HUES48 (cell line): Measurements from ENCODE around the gene ASXL1.
"Not testable (repeated sequence)": the region's sequence is repeated elsewhere in the genome, so short reads cannot be mapped to it uniquely, and the experiment has no call there.

Experiments
- H3K27ac ChIP-seq: one replicate; pipeline ENCODE4 v1.7.0; 2013; ENCODE audit warnings: low read depth, low read length, inconsistent platforms
- H3K27me3 ChIP-seq: 2 replicates; pipeline ENCODE4 v1.6.1; 2013; ENCODE audit warnings: mild to moderate bottlenecking, low read length; ENCODE audit not compliant: control insufficient read depth, insufficient read depth
- H3K36me3 ChIP-seq: 2 replicates; pipeline ENCODE4 v1.6.1; 2013; ENCODE audit warnings: low read length; ENCODE audit not compliant: control insufficient read depth, insufficient read depth
- H3K4me1 ChIP-seq: 2 replicates; pipeline ENCODE4 v1.6.1; 2013; ENCODE audit warnings: mild to moderate bottlenecking, low read length; ENCODE audit not compliant: control insufficient read depth, insufficient read depth
- H3K4me3 ChIP-seq: 2 replicates; pipeline ENCODE4 v1.5.1; 2013; ENCODE audit warnings: mild to moderate bottlenecking, low read depth, low read length
- H3K9ac ChIP-seq: 2 replicates; pipeline ENCODE4 v1.6.1; 2013; ENCODE audit warnings: mild to moderate bottlenecking, low read depth, low read length, moderate library complexity
- H3K9me3 ChIP-seq: 2 replicates; pipeline ENCODE4 v1.6.1; 2013; ENCODE audit warnings: low read length; ENCODE audit not compliant: control insufficient read depth, insufficient read depth

Gene ASXL1

DNA sequence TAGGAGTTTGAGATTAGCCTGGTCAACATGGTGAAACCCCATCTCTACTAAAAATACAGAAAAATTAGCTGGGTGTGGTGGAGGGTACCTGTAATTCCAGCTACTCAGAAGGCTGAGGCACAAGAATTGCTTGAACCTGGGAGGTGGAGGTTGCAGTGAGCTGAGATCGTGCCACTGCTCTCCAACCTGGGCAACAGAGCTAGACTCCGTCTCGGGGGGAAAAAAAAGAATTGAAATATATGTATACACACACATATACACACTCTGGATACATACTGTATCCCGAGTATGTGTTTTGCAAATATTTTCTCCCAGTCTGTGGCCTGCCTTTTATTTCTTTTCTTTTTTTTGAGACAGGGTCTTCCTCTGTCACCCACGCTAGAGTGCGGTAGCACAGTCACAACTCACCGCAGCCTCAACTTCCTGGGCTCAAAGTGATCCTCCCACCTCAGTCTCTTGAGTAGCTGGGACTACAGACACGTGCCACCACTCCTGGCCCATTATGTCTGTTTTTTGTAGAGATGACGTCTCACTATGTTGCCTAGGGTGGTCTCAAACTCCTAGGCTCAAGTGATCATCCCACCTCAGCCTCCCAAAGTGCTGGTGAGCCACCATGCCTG is 49.1 kb downstream of the ASXL1 start:
- not testable (repeated sequence) for H3K4me1 ChIP-seq, H3K4me3 ChIP-seq, H3K9ac ChIP-seq, H3K27ac ChIP-seq, H3K9me3 ChIP-seq, H3K36me3 ChIP-seq, H3K27me3 ChIP-seq

DNA sequence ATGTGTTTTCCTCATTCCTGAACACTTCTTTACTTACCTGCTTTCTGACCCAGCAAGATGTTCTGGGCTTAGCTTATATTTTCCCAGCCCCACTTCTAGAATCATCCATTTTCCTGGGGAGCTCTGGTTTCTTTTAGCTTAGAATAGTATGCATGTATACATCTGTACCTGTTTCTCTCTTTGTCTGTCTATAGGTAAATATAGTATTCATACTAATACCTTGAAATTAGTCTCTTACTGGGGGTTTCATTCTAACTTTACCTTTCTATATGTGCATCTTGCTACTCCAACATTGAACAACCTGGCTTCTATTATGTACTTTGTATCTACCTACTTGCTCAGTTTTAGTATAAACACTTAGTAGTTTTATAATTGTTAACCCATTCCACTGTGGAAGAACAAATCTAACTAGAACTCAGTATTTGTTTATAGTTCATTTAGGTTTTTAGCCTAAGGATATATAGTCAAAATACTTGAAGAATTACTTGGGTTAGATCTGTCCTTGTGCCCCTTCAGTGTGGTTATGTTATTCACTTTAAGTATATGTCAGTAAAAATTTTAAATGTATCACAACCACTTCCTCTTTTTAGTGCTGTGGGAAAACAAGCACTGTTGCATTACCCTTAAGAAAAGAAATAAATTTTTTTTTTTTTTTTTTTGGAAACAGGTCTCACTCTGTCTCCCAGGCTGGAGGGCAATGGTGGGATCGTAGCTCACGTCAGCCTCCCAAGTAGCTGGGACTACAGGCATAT is 54.0 kb downstream of the ASXL1 start:
- Histone ChIP-seq H3K27ac (no peak overlapping the region), H3K36me3 (no peaks in the 10 kb centered on the region), H3K9ac (no peak overlapping the region), H3K4me3 (no peak overlapping the region), H3K9me3 (no peaks in the 10 kb centered on the region), H3K4me1 (peaks cover 3% of the 10 kb centered on the region; the same call in 1 of the 2 replicates), H3K27me3 (no peaks in the 10 kb centered on the region)

DNA sequence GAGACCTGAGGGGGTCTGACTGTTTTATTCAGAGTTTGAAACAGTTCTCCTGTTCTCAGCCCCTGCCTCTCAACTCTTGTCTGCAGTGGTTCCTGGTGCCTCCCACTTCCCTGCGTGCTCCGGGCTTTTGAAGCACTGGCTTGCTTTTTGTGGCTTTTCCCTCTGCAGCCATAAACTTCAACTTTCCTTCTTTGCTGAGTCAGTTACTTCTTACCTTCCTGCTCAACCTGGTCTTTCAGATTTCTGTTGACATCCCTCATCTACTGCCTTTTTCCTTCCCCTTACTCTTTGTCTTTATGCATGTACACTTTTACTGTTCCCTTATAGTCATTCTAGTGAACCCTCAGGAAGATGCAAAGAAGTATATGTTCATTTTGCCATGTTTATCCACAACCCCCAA is 57.4 kb downstream of the ASXL1 start:
- H3K9me3 ChIP-seq = no peaks in the 10 kb centered on the region
- H3K4me3 ChIP-seq = no peak overlapping the region
- H3K36me3 ChIP-seq = no peaks in the 10 kb centered on the region
- no peak overlapping the region for H3K27ac ChIP-seq
- H3K27me3 ChIP-seq = no peaks in the 10 kb centered on the region
- H3K9ac ChIP-seq = no peak overlapping the region
- H3K4me1 ChIP-seq = peaks cover 3% of the 10 kb centered on the region; the same call in 1 of the 2 replicates

DNA sequence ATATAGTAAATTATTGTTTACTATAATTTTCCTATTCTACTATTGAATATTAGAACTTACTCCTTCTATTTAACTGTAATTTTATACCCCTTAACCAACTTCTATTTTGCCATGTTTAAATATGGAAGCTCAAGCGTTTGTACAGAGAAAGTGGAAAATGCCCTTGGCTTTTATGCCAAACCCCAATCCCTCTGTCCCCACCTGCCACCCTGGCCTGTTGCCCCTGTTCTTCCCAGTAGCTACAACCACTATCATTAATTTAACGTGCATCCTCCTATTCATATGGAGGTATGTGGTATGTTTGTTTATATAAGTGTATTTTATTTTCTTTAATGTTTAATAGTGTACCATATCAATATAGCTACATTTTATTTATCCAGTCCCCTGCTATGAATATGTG is 58.1 kb downstream of the ASXL1 start:
- H3K36me3 ChIP-seq = no peaks in the 10 kb centered on the region
- H3K4me1 ChIP-seq = peaks cover 3% of the 10 kb centered on the region; the same call in 1 of the 2 replicates
- no peaks in the 10 kb centered on the region for H3K9me3 ChIP-seq
- H3K4me3 ChIP-seq = no peak overlapping the region
- no peak overlapping the region for H3K9ac ChIP-seq
- H3K27me3 ChIP-seq = no peaks in the 10 kb centered on the region
- H3K27ac ChIP-seq = no peak overlapping the region

DNA sequence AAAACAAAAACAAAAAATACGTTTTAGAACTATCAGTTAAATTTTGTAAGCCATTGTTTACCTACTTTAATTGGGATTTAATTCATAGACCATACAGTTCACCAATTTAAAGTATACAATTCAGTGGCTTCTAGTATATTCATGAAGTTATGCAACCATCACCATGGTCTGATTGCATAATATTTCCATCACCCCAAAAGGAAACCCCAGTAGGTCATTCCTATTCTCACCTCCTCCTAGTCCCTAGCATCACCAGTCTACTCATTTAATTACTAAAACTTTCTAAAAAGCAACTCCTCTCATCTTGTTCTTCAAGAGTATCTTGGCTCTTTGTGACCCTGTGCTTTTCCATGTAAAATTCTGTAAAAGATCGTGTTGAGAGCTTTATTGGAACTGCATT is 60.2 kb downstream of the ASXL1 start:
- Histone ChIP-seq H3K9ac (no peak overlapping the region), H3K4me3 (no peak overlapping the region), H3K27me3 (no peaks in the 10 kb centered on the region), H3K9me3 (no peaks in the 10 kb centered on the region), H3K4me1 (peaks cover 3% of the 10 kb centered on the region; the same call in 1 of the 2 replicates), H3K27ac (no peak overlapping the region), H3K36me3 (no peaks in the 10 kb centered on the region)

DNA sequence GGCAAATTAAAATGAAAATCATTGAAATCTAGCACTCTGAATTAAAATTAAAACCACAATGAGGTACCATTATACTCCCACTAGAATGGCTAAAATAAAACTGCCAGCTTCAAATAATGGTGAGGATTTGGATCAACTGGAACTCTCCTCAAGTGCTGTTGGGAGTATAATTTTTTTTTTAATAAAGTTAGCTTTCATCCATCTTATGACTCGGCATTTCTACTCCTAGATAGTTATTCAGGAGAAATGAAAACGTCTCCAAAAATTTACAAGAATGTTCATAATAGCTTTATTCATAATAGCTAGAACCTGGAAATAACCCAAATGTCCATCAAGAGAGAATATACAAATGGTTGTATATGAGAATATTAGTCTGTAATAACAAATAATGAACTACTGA is 63.2 kb downstream of the ASXL1 start:
- Histone ChIP-seq H3K9ac (no peak overlapping the region), H3K36me3 (no peaks in the 10 kb centered on the region), H3K4me3 (no peak overlapping the region), H3K27ac (no peak overlapping the region), H3K27me3 (no peaks in the 10 kb centered on the region), H3K4me1 (no peaks in the 10 kb centered on the region), H3K9me3 (no peaks in the 10 kb centered on the region)

DNA sequence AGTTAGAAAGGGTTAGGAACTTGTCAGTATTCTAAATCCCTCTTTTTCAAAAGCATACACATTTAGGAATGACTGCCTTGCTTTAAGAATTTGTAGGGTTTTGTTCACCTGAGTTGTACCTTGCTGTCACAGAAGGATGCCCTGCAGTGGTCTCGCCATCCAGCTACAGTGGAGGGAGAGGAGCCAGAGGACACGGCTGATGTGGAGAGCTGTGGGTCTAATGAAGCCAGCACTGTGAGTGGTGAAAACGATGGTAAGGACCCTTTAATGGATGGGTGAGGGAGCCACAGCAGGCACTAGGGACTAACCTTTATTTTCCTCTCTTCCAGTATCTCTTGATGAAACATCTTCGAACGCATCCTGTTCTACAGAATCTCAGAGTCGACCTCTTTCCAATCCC is 69.9 kb downstream of the ASXL1 start:
- Histone ChIP-seq H3K4me3 (no peak overlapping the region), H3K4me1 (no peaks in the 10 kb centered on the region), H3K27me3 (no peaks in the 10 kb centered on the region), H3K9me3 (no peaks in the 10 kb centered on the region), H3K36me3 (peaks cover 32% of the 10 kb centered on the region), H3K27ac (no peak overlapping the region), H3K9ac (no peak overlapping the region)

DNA sequence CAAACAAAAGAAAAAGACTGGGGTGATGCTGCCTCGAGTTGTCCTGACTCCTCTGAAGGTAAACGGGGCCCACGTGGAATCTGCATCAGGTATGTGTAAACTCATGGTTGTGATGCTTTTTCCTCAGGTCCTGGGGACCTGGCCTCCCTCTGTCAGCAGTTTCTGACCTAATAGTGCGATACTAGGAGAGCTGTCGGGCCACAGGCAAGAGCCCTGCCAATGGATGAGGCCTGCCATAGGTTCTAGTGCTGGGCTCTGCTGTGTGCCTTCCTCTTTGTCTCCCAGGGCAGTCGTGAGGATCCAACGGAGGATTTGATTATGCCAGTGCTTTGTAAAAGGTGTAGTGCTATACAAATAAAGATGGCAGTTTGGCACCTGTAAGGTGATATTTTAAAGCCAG is 71.2 kb downstream of the ASXL1 start:
- H3K9me3 ChIP-seq = no peaks in the 10 kb centered on the region
- H3K4me1 ChIP-seq = no peaks in the 10 kb centered on the region
- H3K36me3 ChIP-seq = peaks cover 45% of the 10 kb centered on the region
- no peaks in the 10 kb centered on the region for H3K27me3 ChIP-seq
- H3K4me3 ChIP-seq = no peak overlapping the region
- no peak overlapping the region for H3K27ac ChIP-seq
- no peak overlapping the region for H3K9ac ChIP-seq

DNA sequence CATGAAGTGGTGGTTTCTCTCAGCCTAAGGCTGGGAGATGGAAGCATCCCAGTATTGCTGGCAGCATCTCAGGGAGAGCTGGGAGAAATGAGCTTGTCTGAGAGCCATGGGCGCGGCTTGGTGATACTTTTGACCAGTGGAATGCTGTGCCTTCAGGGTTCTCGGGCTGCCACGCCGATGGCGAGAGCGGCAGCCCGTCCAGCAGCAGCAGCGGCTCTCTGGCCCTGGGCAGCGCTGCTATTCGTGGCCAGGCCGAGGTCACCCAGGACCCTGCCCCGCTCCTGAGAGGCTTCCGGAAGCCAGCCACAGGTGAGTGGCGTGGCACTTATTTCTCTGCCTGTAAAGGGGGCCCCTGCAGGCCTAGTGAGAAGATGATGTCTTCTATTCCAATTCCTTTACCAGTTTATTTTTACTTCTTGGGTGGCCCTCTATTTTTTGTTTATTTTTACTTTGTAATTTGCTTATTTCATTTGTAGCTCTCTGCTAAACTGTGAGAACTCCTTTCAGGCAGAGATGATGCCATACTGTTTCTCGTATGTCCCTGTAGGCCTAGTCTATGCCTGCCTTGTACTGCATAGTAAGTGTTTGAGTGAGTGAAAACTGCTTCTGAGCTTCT is 71.7 kb downstream of the ASXL1 start:
- Histone ChIP-seq H3K27ac (no peak overlapping the region), H3K4me1 (no peaks in the 10 kb centered on the region), H3K9me3 (no peaks in the 10 kb centered on the region), H3K27me3 (no peaks in the 10 kb centered on the region), H3K36me3 (peaks cover 50% of the 10 kb centered on the region), H3K9ac (no peak overlapping the region), H3K4me3 (no peak overlapping the region)

DNA sequence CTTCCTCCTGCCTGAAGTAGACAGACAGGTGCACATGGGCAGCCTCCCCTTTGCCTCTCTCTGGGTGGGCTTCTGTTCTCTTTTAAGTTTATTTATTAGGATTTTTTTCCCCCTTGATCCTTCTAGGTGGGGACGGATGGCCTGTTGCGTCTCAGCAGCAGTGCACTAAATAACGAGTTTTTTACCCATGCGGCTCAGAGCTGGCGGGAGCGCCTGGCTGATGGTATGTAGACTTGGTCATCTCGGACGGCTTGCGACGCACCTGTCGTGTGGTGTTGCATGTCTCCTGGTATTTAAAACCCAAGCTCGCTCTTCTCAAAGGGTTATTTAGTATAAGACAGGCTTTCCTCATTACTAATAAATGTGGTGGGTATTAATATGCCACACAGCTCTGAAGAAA is 73.3 kb downstream of the ASXL1 start:
- H3K4me1 ChIP-seq = no peaks in the 10 kb centered on the region
- H3K27ac ChIP-seq = no peak overlapping the region
- no peaks in the 10 kb centered on the region for H3K9me3 ChIP-seq
- H3K4me3 ChIP-seq = no peak overlapping the region
- peaks cover 65% of the 10 kb centered on the region for H3K36me3 ChIP-seq
- H3K27me3 ChIP-seq = no peaks in the 10 kb centered on the region
- no peak overlapping the region for H3K9ac ChIP-seq

DNA sequence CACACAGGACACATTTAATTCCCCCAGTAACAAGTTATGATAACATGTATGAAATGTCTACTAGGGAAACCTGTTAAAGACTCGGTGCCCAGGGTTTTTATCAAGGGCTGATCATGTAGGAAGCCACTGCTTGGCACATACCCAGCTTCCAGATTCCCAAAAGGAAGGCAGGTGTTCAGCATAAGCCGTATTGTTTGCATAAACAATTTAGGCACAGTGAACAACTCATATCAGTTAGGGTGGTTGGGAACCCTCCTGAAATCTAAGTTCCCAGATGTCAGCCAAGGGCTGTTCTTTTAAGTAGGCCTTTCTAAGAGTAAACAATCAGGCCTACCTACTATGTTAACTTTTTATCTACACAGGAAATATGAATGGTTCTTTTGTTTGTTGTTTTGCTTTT is 74.1 kb downstream of the ASXL1 start:
- Histone ChIP-seq H3K27me3 (no peaks in the 10 kb centered on the region), H3K36me3 (peaks cover 68% of the 10 kb centered on the region), H3K9ac (no peak overlapping the region), H3K9me3 (no peaks in the 10 kb centered on the region), H3K4me3 (no peak overlapping the region), H3K27ac (no peak overlapping the region), H3K4me1 (no peaks in the 10 kb centered on the region)
